OCI-LY1 (cell line): ENCODE data around the gene NKIRAS1.

Experiments
- H2AFZ ChIP-seq: fragments of 200-600 bp; sonication (generic), shearing (Covaris generic); 2 replicates; pipeline ENCODE4 v1.6.0; 2014; ENCODE audit warnings: antibody characterized with exemption, mild to moderate bottlenecking, low read length
- H3F3A ChIP-seq: fragments of 200-600 bp; sonication (generic), shearing (Covaris generic); 2 replicates; pipeline ENCODE4 v1.6.0; 2014; ENCODE audit warnings: mild to moderate bottlenecking, antibody characterized with exemption, low read length, moderate library complexity; ENCODE audit not compliant: insufficient read depth
- H3K27ac ChIP-seq: fragments of 200-600 bp; sonication (generic); 2 replicates; pipeline ENCODE4 v1.5.1; 2014; ENCODE audit warnings: low read length, mixed run types, mild to moderate bottlenecking, low read depth; ENCODE audit not compliant: poor library complexity, severe bottlenecking
- H3K27me3 ChIP-seq: fragments of 200-600 bp; sonication (generic); 2 replicates; pipeline ENCODE4 v1.6.0; 2014; ENCODE audit warnings: antibody characterized with exemption, mild to moderate bottlenecking, low read length, moderate library complexity; ENCODE audit not compliant: insufficient read depth
- H3K36me3 ChIP-seq: fragments of 200-600 bp; sonication (generic); 2 replicates; pipeline ENCODE4 v1.6.1; 2014; ENCODE audit warnings: mild to moderate bottlenecking, antibody characterized with exemption, low read length, moderate library complexity, mixed read lengths; ENCODE audit not compliant: insufficient read depth
- H3K4me1 ChIP-seq: fragments of 200-600 bp; sonication (generic); 2 replicates; pipeline ENCODE4 v1.5.1; 2014; ENCODE audit warnings: mild to moderate bottlenecking, low read length, moderate library complexity; ENCODE audit not compliant: insufficient read depth, severe bottlenecking
- H3K4me2 ChIP-seq: fragments of 200-600 bp; sonication (generic), shearing (Covaris generic); 2 replicates; pipeline ENCODE4 v1.6.1; 2014; ENCODE audit warnings: low read length
- H3K4me3 ChIP-seq: fragments of 200-600 bp; sonication (generic); 2 replicates; pipeline ENCODE4 v1.5.1; 2014; ENCODE audit warnings: low read length, low read depth, mild to moderate bottlenecking, mixed read lengths; ENCODE audit not compliant: poor library complexity, severe bottlenecking
- H3K79me2 ChIP-seq: fragments of 200-600 bp; shearing (Covaris generic); 2 replicates; pipeline ENCODE4 v1.6.1; 2016; ENCODE audit warnings: mixed run types, low read length, mixed read lengths; ENCODE audit not compliant: insufficient read depth
- H3K9ac ChIP-seq: fragments of 200-600 bp; sonication (generic), shearing (Covaris generic); 2 replicates; pipeline ENCODE4 v1.6.1; 2014; ENCODE audit warnings: mild to moderate bottlenecking, low read length, mixed read lengths
- H3K9me2 ChIP-seq: fragments of 200-600 bp; sonication (generic), shearing (Covaris generic); 2 replicates; pipeline ENCODE4 v1.6.1; 2014; ENCODE audit warnings: low read depth, mild to moderate bottlenecking, low read length, mixed read lengths
- H3K9me3 ChIP-seq: fragments of 200-600 bp; shearing (Covaris generic); 2 replicates; pipeline ENCODE4 v1.6.1; 2014; ENCODE audit warnings: low read length, mixed read lengths
- H4K20me1 ChIP-seq: fragments of 200-600 bp; sonication (generic), shearing (Covaris generic); 2 replicates; pipeline ENCODE4 v1.6.0; 2016; ENCODE audit warnings: mild to moderate bottlenecking, low read length; ENCODE audit not compliant: insufficient read depth
- CTCF ChIP-seq: fragments of 200-600 bp; sonication (generic), shearing (Covaris generic); IDR thresholded peaks from 2 replicates; pipeline ENCODE4 v1.5.1; 2017; ENCODE audit warnings: mild to moderate bottlenecking, antibody characterized with exemption, low read length, moderate library complexity, mixed read lengths
- EZH2 ChIP-seq: fragments of 200-600 bp; sonication (generic), shearing (Covaris generic); IDR thresholded peaks from 2 replicates; pipeline ENCODE4 v1.8.0; 2017; ENCODE audit warnings: borderline replicate concordance, mixed run types, mild to moderate bottlenecking, antibody characterized with exemption, low read length, moderate library complexity, mixed read lengths

The NKIRAS1 gene

GRCh38 chr3:23942546-23942945 is 25.8 kb upstream of the NKIRAS1 start:
- no peak overlapping the region for H3K4me2 ChIP-seq
- H3K4me1 ChIP-seq = peaks cover 15% of the 10 kb centered on the region
- no peaks in the 10 kb centered on the region for H3K9me3 ChIP-seq
- H3K9me2 ChIP-seq = no peaks in the 10 kb centered on the region
- no peaks in the 10 kb centered on the region for H4K20me1 ChIP-seq
- H3K27me3 ChIP-seq = no peaks in the 10 kb centered on the region
- no peak overlapping the region for H2AFZ ChIP-seq
- no peak overlapping the region for H3K9ac ChIP-seq
- no peak overlapping the region for H3K4me3 ChIP-seq
- no peaks in the 10 kb centered on the region for H3K79me2 ChIP-seq
- TF ChIP-seq CTCF (no peak), EZH2 (no peak)
- H3F3A ChIP-seq = peaks cover 5% of the 10 kb centered on the region
- H3K27ac ChIP-seq = no peak overlapping the region
- H3K36me3 ChIP-seq = no peaks in the 10 kb centered on the region

GRCh38 chr3:23941440-23941839 is 24.6 kb upstream of the NKIRAS1 start:
- no peaks in the 10 kb centered on the region; the same call in 1 of the 2 replicates for H3F3A ChIP-seq
- H3K4me1 ChIP-seq = peaks cover 10% of the 10 kb centered on the region
- H3K36me3 ChIP-seq = no peaks in the 10 kb centered on the region
- TF ChIP-seq EZH2 (no peak), CTCF (no peak)
- no peak overlapping the region for H3K4me2 ChIP-seq
- no peaks in the 10 kb centered on the region for H3K9me3 ChIP-seq
- H3K79me2 ChIP-seq = no peaks in the 10 kb centered on the region
- H3K27ac ChIP-seq = no peak overlapping the region
- no peaks in the 10 kb centered on the region for H3K27me3 ChIP-seq
- H3K9ac ChIP-seq = no peak overlapping the region
- H3K9me2 ChIP-seq = no peaks in the 10 kb centered on the region
- no peak overlapping the region for H3K4me3 ChIP-seq
- no peak overlapping the region for H2AFZ ChIP-seq
- H4K20me1 ChIP-seq = no peaks in the 10 kb centered on the region

GRCh38 chr3:23940775-23941174 is 24.0 kb upstream of the NKIRAS1 start:
- TF ChIP-seq CTCF = no peak
- TF ChIP-seq EZH2 = no peak
- Histone ChIP-seq H3K27me3 (no peaks in the 10 kb centered on the region), H3K36me3 (no peaks in the 10 kb centered on the region), H3K9me3 (no peaks in the 10 kb centered on the region), H3K9ac (no peak overlapping the region), H2AFZ (no peak overlapping the region), H3K4me2 (no peak overlapping the region), H3K9me2 (no peaks in the 10 kb centered on the region), H3K27ac (no peak overlapping the region), H3K4me3 (no peak overlapping the region), H3K79me2 (no peaks in the 10 kb centered on the region), H4K20me1 (no peaks in the 10 kb centered on the region), H3K4me1 (peaks cover 7% of the 10 kb centered on the region), H3F3A (no peaks in the 10 kb centered on the region; the same call in 1 of the 2 replicates)
